SK-N-SH treated with all-trans-retinoic acid at 6 μM for 48 hours (cell line): ENCODE measurements around the gene SLC22A25.

Source experiments
- ARNTL ChIP-seq: fragments of 450-650 bp; formaldehyde crosslinking; IDR thresholded peaks from 2 replicates; pipeline ENCODE4 v1.5.0; 2020; ENCODE audit warnings: low read depth, mild to moderate bottlenecking, moderate library complexity, borderline replicate concordance
- GLIS3 ChIP-seq: fragments of 250-450 bp; sonication (Bioruptor Pico); IDR thresholded peaks from 2 replicates; pipeline ENCODE4 v1.5.0; 2020; ENCODE audit warnings: mild to moderate bottlenecking, moderate library complexity
- OSR1 ChIP-seq: fragments of 250-450 bp; sonication (Bioruptor Pico); IDR thresholded peaks from 2 replicates; pipeline ENCODE4 v1.8.0; 2022; ENCODE audit warnings: moderate library complexity, mild to moderate bottlenecking, inconsistent platforms
- PPARA ChIP-seq: fragments of 250-450 bp; sonication (Bioruptor Pico); IDR thresholded peaks from 2 replicates; pipeline ENCODE4 v1.5.0; 2020; ENCODE audit warnings: mild to moderate bottlenecking, borderline replicate concordance
- RARB ChIP-seq: fragments of 250-450 bp; sonication (Bioruptor Pico); IDR thresholded peaks from 2 replicates; pipeline ENCODE4 v1.8.0; 2021; ENCODE audit warnings: mild to moderate bottlenecking, moderate library complexity
- TOX ChIP-seq: fragments of 250-450 bp; sonication (Bioruptor Pico); IDR thresholded peaks from 2 replicates; pipeline ENCODE4 v1.8.0; 2021; ENCODE audit warnings: mild to moderate bottlenecking, moderate library complexity, borderline replicate concordance
- TF ChIP-seq, protein P1 (sequence below): fragments of 250-450 bp; sonication (Bioruptor Pico); IDR thresholded peaks from 2 replicates; pipeline ENCODE4 v1.8.0; 2020; ENCODE audit warnings: mild to moderate bottlenecking, moderate library complexity, borderline replicate concordance
- TF ChIP-seq, protein P2 (sequence below): fragments of 250-450 bp; sonication (Bioruptor Pico); IDR thresholded peaks from 2 replicates; pipeline ENCODE4 v1.5.0; 2020; ENCODE audit warnings: mild to moderate bottlenecking, moderate library complexity

DNA sequence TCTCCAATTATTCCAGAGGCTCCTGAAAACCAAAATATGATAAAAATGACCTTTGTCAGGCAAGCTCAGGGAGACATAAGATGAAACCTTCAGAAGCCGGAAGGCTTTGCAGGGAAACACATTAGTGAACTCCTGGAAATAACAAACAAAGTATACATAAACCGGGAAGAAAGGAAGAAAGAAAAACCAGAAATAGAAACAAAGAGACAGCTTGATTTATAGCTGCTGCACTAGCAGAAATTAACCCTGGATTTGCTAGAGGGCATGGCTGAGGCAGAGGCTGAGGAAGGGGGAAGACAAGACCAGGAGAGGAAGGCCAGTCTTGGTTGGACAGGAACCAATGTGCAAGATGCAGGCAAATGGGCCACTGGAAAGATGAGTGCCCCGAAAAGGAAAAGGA lies 33.3 kb downstream of the SLC22A25 start:
- TF ChIP-seq TOX (CRISPR knock-in tag) (no peak), GLIS3 (CRISPR knock-in tag) (no peak), ARNTL (CRISPR knock-in tag) (no peak), PPARA (no peak), RARB (no peak), OSR1 (CRISPR knock-in tag) (no peak)
- TF ChIP-seq, protein P1, sequence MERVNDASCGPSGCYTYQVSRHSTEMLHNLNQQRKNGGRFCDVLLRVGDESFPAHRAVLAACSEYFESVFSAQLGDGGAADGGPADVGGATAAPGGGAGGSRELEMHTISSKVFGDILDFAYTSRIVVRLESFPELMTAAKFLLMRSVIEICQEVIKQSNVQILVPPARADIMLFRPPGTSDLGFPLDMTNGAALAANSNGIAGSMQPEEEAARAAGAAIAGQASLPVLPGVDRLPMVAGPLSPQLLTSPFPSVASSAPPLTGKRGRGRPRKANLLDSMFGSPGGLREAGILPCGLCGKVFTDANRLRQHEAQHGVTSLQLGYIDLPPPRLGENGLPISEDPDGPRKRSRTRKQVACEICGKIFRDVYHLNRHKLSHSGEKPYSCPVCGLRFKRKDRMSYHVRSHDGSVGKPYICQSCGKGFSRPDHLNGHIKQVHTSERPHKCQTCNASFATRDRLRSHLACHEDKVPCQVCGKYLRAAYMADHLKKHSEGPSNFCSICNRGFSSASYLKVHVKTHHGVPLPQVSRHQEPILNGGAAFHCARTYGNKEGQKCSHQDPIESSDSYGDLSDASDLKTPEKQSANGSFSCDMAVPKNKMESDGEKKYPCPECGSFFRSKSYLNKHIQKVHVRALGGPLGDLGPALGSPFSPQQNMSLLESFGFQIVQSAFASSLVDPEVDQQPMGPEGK = no peak
- TF ChIP-seq, protein P2, sequence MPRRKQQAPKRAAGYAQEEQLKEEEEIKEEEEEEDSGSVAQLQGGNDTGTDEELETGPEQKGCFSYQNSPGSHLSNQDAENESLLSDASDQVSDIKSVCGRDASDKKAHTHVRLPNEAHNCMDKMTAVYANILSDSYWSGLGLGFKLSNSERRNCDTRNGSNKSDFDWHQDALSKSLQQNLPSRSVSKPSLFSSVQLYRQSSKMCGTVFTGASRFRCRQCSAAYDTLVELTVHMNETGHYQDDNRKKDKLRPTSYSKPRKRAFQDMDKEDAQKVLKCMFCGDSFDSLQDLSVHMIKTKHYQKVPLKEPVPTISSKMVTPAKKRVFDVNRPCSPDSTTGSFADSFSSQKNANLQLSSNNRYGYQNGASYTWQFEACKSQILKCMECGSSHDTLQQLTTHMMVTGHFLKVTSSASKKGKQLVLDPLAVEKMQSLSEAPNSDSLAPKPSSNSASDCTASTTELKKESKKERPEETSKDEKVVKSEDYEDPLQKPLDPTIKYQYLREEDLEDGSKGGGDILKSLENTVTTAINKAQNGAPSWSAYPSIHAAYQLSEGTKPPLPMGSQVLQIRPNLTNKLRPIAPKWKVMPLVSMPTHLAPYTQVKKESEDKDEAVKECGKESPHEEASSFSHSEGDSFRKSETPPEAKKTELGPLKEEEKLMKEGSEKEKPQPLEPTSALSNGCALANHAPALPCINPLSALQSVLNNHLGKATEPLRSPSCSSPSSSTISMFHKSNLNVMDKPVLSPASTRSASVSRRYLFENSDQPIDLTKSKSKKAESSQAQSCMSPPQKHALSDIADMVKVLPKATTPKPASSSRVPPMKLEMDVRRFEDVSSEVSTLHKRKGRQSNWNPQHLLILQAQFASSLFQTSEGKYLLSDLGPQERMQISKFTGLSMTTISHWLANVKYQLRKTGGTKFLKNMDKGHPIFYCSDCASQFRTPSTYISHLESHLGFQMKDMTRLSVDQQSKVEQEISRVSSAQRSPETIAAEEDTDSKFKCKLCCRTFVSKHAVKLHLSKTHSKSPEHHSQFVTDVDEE (CRISPR knock-in tag) = no peak
